Kidney epithelial cell (primary cell): ENCODE data around the gene C19orf53. TPM values are rescaled to one million over a fixed set of nuclear protein-coding genes. Genes with fewer than 3 reads are reported as not detected.

Experiments used
- DNase-seq: peaks from one replicate; pipeline ENCODE4 v3.0.0-alpha.2; 2010; ENCODE audit warnings: low read depth
- H3K27me3 ChIP-seq: 2 replicates; pipeline ENCODE4 v1.6.0; 2011; ENCODE audit warnings: low read length; ENCODE audit not compliant: control insufficient read depth, insufficient read depth
- H3K36me3 ChIP-seq: 2 replicates; pipeline ENCODE4 v1.5.1; 2011; ENCODE audit warnings: low read length; ENCODE audit not compliant: control insufficient read depth, insufficient read depth
- H3K4me3 ChIP-seq: 2 replicates; pipeline ENCODE4 v1.5.1; 2011; ENCODE audit warnings: low read depth, mild to moderate bottlenecking, control low read depth, low read length
- total RNA-seq: library from RNA; depleted of rRNA; stranded (reverse); fragments of >200 nt; gene quantifications from 2 replicates; pipeline ENCODE4 v1.2.3, GENCODE V29; 2015
- TF ChIP-seq, protein P1 (sequence below): IDR thresholded peaks from 2 replicates; pipeline ENCODE4 v1.5.1; 2011; ENCODE audit warnings: mild to moderate bottlenecking, moderate library complexity, low read length, control low read depth, inconsistent platforms; ENCODE audit not compliant: insufficient read depth, poor library complexity, severe bottlenecking

C19orf53 gene
- total RNA-seq, 1 donor from 2014 or later: 203 TPM

DNA sequence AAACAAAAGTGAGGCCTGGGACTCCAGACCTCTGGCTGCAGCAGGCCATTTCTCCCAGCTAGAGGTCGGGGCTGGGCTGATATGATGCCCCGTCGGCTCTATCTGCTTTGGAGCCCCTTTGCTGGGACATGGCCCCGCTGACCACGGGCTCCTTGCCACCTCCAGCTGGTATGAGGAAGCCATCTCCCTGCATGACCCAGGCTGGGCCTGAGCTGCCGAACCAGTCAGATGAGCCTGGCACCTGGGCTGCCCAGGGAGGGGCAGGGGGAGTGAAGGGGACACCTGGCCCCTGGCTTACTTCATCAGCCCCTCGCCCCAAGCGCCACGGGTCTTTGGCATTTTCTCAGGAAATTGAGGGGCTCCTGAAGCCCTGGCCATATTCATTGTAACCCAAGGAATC is 28.8 kb downstream of the C19orf53 start:
- no peaks in the 10 kb centered on the region for H3K27me3 ChIP-seq
- DNase-seq: no peak
- H3K36me3 ChIP-seq: no peaks in the 10 kb centered on the region
- H3K4me3 ChIP-seq: no peak overlapping the region
- TF ChIP-seq, protein P1, sequence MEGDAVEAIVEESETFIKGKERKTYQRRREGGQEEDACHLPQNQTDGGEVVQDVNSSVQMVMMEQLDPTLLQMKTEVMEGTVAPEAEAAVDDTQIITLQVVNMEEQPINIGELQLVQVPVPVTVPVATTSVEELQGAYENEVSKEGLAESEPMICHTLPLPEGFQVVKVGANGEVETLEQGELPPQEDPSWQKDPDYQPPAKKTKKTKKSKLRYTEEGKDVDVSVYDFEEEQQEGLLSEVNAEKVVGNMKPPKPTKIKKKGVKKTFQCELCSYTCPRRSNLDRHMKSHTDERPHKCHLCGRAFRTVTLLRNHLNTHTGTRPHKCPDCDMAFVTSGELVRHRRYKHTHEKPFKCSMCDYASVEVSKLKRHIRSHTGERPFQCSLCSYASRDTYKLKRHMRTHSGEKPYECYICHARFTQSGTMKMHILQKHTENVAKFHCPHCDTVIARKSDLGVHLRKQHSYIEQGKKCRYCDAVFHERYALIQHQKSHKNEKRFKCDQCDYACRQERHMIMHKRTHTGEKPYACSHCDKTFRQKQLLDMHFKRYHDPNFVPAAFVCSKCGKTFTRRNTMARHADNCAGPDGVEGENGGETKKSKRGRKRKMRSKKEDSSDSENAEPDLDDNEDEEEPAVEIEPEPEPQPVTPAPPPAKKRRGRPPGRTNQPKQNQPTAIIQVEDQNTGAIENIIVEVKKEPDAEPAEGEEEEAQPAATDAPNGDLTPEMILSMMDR: no peak

DNA sequence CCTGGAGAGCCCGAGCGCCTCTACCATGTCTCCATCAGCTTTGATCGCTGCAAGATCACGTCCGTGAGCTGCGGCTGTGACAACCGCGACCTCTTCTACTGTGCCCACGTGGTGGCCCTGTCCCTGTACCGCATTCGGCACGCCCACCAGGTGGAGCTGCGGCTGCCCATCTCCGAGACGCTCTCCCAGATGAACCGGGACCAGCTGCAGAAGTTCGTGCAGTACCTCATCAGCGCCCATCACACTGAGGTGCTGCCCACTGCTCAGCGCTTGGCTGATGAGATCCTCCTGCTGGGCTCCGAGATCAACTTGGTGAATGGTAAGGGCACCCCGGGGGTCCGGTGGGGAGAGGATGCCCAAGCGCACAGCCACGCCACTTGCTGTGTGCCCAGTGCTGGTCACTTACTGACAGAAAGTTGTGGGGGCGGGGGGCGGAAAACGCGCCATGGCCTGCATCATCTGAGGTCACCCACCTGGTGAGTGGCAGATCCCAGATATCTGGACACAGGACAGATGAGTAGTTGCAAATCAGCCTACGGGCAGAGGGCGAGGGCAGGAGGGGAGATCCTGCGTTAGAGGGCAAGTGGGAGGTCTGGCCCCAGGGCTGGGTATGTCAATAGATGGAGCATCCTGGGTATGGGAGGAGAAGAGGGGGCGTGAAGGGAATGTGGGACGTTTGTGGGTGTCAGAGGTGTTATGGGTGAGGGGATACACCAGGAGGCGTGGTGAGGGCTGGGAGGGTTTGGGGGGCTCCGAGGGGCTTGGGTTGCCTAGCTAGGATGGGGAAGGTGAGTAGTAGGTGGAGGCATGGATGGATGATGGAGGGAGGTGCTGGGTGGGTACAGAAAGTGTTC is 30.8 kb downstream of the C19orf53 start:
- TF ChIP-seq, protein P1: peak; percentile 14
- Histone ChIP-seq H3K27me3 (no peaks in the 10 kb centered on the region), H3K36me3 (no peaks in the 10 kb centered on the region), H3K4me3 (no peak overlapping the region)
- DNase-seq: no peak

DNA sequence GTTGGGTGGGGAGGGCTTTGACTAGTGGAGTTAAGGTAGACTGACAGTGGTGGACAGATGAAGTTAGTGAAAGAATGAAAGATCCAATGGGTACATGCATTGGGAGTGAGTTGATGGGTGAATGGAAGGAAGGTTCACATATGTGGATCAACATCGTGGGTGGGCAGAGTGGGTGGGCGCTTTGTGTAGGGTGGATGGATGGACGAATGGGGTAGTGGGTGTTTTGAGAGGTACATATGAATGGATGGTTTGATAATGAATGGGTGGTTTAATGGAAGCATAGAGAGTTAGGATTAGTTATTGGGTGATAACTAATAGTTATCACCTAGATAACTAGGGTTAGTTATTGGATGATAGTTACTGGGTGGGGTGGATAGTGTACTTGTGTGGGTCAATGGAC is 32.5 kb downstream of the C19orf53 start:
- TF ChIP-seq, protein P1: no peak
- Histone ChIP-seq H3K27me3 (no peaks in the 10 kb centered on the region), H3K36me3 (no peaks in the 10 kb centered on the region), H3K4me3 (no peak overlapping the region)
- no peak for DNase-seq

DNA sequence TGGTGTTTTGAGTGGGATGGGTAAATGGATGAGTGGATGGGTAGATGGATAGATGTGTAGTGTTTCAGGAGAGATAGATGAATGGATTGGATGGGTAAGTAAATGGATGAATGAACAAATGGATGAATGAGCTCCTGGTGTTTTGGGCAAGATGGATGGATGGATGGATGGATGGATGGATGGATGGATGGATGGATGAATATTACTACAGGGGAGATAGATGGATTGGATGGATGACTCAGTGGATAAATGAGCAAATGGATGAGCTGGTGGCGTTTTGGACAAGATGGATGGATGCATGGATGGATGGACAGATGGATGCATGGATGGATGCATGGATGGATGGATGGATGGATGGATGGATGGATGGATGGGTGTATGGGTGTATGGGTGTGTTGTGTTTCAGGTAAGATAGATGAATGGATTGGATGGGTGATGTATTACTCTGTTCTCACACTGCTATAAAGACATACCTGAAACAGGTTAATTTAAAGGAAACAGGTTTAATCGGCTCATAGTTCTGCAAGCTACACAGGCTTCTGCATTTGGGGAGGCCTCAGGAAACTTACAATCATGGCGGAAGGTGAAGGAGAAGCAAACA is 33.3 kb downstream of the C19orf53 start:
- Histone ChIP-seq H3K4me3 (no peak overlapping the region), H3K27me3 (no peaks in the 10 kb centered on the region), H3K36me3 (no peaks in the 10 kb centered on the region)
- TF ChIP-seq, protein P1: no peak
- no peak for DNase-seq

DNA sequence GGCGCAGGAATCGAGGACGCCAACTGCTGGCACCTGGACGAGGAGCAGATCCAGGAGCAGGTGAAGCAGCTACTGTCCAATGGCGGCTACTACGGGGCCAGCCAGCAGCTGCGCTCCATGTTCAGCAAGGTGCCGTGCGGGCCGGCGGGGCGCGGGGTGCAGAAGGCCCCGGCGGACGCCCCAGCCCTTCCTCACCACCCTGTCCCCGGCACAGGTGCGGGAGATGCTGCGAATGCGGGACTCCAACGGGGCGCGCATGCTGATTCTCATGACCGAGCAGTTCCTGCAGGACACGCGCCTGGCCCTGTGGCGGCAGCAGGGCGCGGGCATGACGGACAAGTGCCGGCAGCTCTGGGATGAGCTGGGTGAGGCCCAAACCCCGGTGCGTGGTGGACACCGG is 34.6 kb downstream of the C19orf53 start:
- no peaks in the 10 kb centered on the region for H3K36me3 ChIP-seq

More for the DNA sequence above, 34.6 kb downstream of the C19orf53 start:
- TF ChIP-seq, protein P1: no peak
- no peaks in the 10 kb centered on the region for H3K27me3 ChIP-seq
- no peak overlapping the region for H3K4me3 ChIP-seq
- no peak for DNase-seq
